HCT116 (cell line): Measurements from ENCODE around the gene ADM2.
A peak's percentile ranks its signal among the peaks of the same experiment; 100 is the strongest.

Source experiments
- EZH2 ChIP-seq: fragments of 200-600 bp; sonication (generic); IDR thresholded peaks from 2 replicates; pipeline ENCODE4 v1.6.1; 2017; ENCODE audit warnings: antibody characterized with exemption, mixed run types
- POLR2A ChIP-seq: IDR thresholded peaks from 2 replicates; pipeline ENCODE4 v1.7.0; 2011; ENCODE audit warnings: borderline replicate concordance; ENCODE audit not compliant: insufficient read depth, insufficient read length; ENCODE audit errors: extremely low read depth
- RAD21 ChIP-seq: IDR thresholded peaks from 2 replicates; pipeline ENCODE4 v1.6.1; 2012; ENCODE audit warnings: low read depth, mild to moderate bottlenecking
- SIN3A ChIP-seq: IDR thresholded peaks from 2 replicates; pipeline ENCODE4 v1.6.1; 2012; ENCODE audit warnings: low read depth
- SRF ChIP-seq: IDR thresholded peaks from 2 replicates; pipeline ENCODE4 v1.6.1; 2012; ENCODE audit warnings: low read depth
- TCF7L2 ChIP-seq: IDR thresholded peaks from 2 replicates; pipeline ENCODE4 v1.7.0; 2011; ENCODE audit warnings: borderline replicate concordance, inconsistent platforms; ENCODE audit not compliant: insufficient read depth, insufficient read length; ENCODE audit errors: extremely low read depth
- TF ChIP-seq, protein P1 (sequence below), 3 experiments: fragments of 200-600 bp in 1 of 3; sonication (generic) in 1 of 3; IDR thresholded peaks in 2 of 3; conservative IDR thresholded peaks in 1 of 3; 2 replicates each; pipeline ENCODE4 v1.5.1; 2012 to 2017; ENCODE audit warnings: low read depth in 2 of 3, low read length in 2 of 3, antibody characterized with exemption in 1 of 3, borderline replicate concordance in 1 of 3, control low read depth in 1 of 3, mild to moderate bottlenecking in 1 of 3, mixed read lengths in 1 of 3, mixed run types in 1 of 3, moderate library complexity in 1 of 3; ENCODE audit not compliant: insufficient read depth in 1 of 3
- TF ChIP-seq, protein P2 (sequence below): IDR thresholded peaks from 2 replicates; pipeline ENCODE4 v1.6.1; 2012; ENCODE audit warnings: low read depth

DNA sequence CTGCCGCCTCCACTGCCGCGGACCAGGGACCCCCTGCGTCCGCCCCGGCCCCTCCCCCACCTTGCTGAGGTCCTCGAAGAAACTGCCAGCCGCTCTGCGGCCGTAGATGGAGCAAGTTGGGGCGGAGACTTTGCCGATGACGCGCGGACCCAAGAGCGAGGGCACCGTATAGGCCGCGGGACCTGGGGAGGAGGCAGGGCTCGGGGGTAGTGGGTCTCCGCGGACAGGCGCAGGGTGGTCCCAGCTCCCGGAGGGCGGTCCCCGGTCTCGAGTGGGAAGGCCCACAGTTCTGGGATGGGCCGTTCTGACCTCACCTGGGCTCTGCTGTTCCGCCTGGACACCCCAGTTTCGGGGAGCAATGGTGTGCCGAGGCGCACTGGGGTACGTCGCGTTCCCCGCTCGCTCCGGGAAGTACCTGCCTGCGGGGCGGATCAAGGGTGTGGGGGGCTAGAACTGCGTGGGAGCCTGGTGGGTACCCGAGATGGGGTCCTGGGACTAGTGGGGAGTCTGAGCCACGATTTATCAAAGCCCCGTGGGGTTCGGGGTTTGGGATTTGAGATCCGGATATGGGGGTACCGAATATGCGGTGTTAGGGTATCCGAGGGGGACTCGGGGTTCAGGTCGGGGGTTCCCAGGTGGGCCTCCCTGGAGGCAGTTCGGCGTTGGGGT lies 49.7 kb downstream of the ADM2 start:
- TF ChIP-seq POLR2A (peak; percentile 28), RAD21 (no peak), EZH2 (no peak), SRF (no peak), SIN3A (no peak), TCF7L2 (no peak)
- TF ChIP-seq, protein P1, sequence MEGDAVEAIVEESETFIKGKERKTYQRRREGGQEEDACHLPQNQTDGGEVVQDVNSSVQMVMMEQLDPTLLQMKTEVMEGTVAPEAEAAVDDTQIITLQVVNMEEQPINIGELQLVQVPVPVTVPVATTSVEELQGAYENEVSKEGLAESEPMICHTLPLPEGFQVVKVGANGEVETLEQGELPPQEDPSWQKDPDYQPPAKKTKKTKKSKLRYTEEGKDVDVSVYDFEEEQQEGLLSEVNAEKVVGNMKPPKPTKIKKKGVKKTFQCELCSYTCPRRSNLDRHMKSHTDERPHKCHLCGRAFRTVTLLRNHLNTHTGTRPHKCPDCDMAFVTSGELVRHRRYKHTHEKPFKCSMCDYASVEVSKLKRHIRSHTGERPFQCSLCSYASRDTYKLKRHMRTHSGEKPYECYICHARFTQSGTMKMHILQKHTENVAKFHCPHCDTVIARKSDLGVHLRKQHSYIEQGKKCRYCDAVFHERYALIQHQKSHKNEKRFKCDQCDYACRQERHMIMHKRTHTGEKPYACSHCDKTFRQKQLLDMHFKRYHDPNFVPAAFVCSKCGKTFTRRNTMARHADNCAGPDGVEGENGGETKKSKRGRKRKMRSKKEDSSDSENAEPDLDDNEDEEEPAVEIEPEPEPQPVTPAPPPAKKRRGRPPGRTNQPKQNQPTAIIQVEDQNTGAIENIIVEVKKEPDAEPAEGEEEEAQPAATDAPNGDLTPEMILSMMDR (IDR thresholded peaks at IDR 0.05 in 2 of 3, conservative IDR thresholded peaks at IDR 0.05 in 1 of 3; ENCODE audit: borderline replicate concordance in 1 of 3, insufficient read depth in 1 of 3, low read depth in 2 of 3, low read length in 2 of 3): no peak
- TF ChIP-seq, protein P2, sequence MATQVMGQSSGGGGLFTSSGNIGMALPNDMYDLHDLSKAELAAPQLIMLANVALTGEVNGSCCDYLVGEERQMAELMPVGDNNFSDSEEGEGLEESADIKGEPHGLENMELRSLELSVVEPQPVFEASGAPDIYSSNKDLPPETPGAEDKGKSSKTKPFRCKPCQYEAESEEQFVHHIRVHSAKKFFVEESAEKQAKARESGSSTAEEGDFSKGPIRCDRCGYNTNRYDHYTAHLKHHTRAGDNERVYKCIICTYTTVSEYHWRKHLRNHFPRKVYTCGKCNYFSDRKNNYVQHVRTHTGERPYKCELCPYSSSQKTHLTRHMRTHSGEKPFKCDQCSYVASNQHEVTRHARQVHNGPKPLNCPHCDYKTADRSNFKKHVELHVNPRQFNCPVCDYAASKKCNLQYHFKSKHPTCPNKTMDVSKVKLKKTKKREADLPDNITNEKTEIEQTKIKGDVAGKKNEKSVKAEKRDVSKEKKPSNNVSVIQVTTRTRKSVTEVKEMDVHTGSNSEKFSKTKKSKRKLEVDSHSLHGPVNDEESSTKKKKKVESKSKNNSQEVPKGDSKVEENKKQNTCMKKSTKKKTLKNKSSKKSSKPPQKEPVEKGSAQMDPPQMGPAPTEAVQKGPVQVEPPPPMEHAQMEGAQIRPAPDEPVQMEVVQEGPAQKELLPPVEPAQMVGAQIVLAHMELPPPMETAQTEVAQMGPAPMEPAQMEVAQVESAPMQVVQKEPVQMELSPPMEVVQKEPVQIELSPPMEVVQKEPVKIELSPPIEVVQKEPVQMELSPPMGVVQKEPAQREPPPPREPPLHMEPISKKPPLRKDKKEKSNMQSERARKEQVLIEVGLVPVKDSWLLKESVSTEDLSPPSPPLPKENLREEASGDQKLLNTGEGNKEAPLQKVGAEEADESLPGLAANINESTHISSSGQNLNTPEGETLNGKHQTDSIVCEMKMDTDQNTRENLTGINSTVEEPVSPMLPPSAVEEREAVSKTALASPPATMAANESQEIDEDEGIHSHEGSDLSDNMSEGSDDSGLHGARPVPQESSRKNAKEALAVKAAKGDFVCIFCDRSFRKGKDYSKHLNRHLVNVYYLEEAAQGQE: no peak
